HCT116 (cell line): ENCODE results near the gene PPIP5K2. TPM values are rescaled to one million over a fixed set of nuclear protein-coding genes. Genes with fewer than 3 reads are reported as not detected.

Source experiments
- ATAC-seq: fragments of 200-7000 bp; cut with Tn5 transposase; 2 replicates; pipeline ENCODE4 v1.9.1; 2020; ENCODE audit warnings: mild to moderate bottlenecking, moderate library complexity
- BruUV-seq: library from RNA; stranded (reverse); fragments of 400-500 nt; replicated peaks from 2 replicates; lab custom pipeline; 2021; lab: Mats Ljungman, UMichigan
- CTCF ChIA-PET: fragments of 300-600 bp; sonication (Branson Sonifier 250); formaldehyde crosslinking; loops from one replicate; lab custom pipeline; 2021; ENCODE audit warnings: antibody characterized with exemption; lab: Charles Lee
- POLR2A ChIA-PET: fragments of 300-600, 350-600 bp; sonication (Branson Sonifier 250); formaldehyde crosslinking; loops from one replicate; lab custom pipeline; 2021; ENCODE audit warnings: antibody characterized with exemption; lab: Charles Lee
- RAD21 ChIA-PET, 2 experiments: fragments of 300-600 bp; sonication (Branson Sonifier 250); formaldehyde crosslinking; loops; one replicate each; lab custom pipeline; 2023; ENCODE audit warnings: low total read pairs in 2 of 2; ENCODE audit not compliant: uncharacterized antibody in 2 of 2, unreplicated experiment in 2 of 2, low non-redundant PET in 1 of 2; lab: Charles Lee
- DNase-seq: peaks from one replicate; pipeline ENCODE4 v3.0.0-alpha.2; 2010; ENCODE audit warnings: low read depth, low spot score
- H2AFZ ChIP-seq: fragments of 200-600 bp; shearing (Covaris generic), sonication (generic); 2 replicates; pipeline ENCODE4 v1.6.1; 2017; ENCODE audit warnings: low read depth, mixed run types, mixed read lengths, antibody characterized with exemption, low read length; ENCODE audit not compliant: poor library complexity, severe bottlenecking
- H3K27ac ChIP-seq: 2 replicates; pipeline ENCODE4 v1.5.1; 2012; ENCODE audit warnings: low read depth, low read length
- H3K27me3 ChIP-seq: fragments of 200-600 bp; sonication (generic); 2 replicates; pipeline ENCODE4 v1.6.1; 2016; ENCODE audit warnings: mixed run types, low read length, mixed read lengths; ENCODE audit not compliant: insufficient read depth
- H3K36me3 ChIP-seq, 2 experiments: fragments of 200-500 bp in 1 of 2; fragments of 200-600 bp in 1 of 2; sonication (Bioruptor generic) in 1 of 2; sonication (generic) in 1 of 2; 2 replicates each; pipeline versions ENCODE4 v1.5.1 to v1.6.1; 2014 to 2016; ENCODE audit warnings: low read length in 2 of 2, inconsistent platforms in 1 of 2, mixed read lengths in 1 of 2, mixed run types in 1 of 2; ENCODE audit not compliant: insufficient read depth in 2 of 2, control insufficient read depth in 1 of 2
- H3K4me1 ChIP-seq, 2 experiments: fragments of 200-600 bp in 1 of 2; sonication (generic) in 1 of 2; 2 replicates each; pipeline versions ENCODE4 v1.5.1 to v1.6.1; 2012 to 2017; ENCODE audit warnings: low read length in 2 of 2, inconsistent platforms in 1 of 2, mild to moderate bottlenecking in 1 of 2, mixed read lengths in 1 of 2, mixed run types in 1 of 2, moderate library complexity in 1 of 2; ENCODE audit not compliant: insufficient read depth in 2 of 2, control insufficient read depth in 1 of 2
- H3K4me2 ChIP-seq: fragments of 200-600 bp; sonication (generic); 2 replicates; pipeline ENCODE4 v1.6.1; 2017; ENCODE audit warnings: mixed run types, low read length, mixed read lengths
- H3K4me3 ChIP-seq, 2 experiments: fragments of 200-600 bp in 1 of 2; sonication (generic) in 1 of 2; replicated peaks in 1 of 2; 2 replicates each; pipeline ENCODE4 v1.5.1; 2011 to 2016; ENCODE audit warnings: low read length in 2 of 2, control low read depth in 1 of 2, low read depth in 1 of 2, mild to moderate bottlenecking in 1 of 2, mixed read lengths in 1 of 2, mixed run types in 1 of 2
- H3K79me2 ChIP-seq: fragments of 200-600 bp; sonication (generic); 2 replicates; pipeline ENCODE4 v1.6.1; 2017; ENCODE audit warnings: mild to moderate bottlenecking, mixed run types, low read length, moderate library complexity, mixed read lengths; ENCODE audit not compliant: insufficient read depth
- H3K9ac ChIP-seq: fragments of 200-600 bp; sonication (generic); 2 replicates; pipeline ENCODE4 v1.6.1; 2016; ENCODE audit warnings: low read length, mixed read lengths
- H3K9me2 ChIP-seq: fragments of 200-600 bp; sonication (generic), shearing (Covaris generic); 2 replicates; pipeline ENCODE4 v1.6.1; 2017; ENCODE audit warnings: mixed run types, mild to moderate bottlenecking, moderate library complexity; ENCODE audit not compliant: insufficient read depth
- H3K9me3 ChIP-seq, 2 experiments: fragments of 200-500 bp in 1 of 2; fragments of 200-600 bp in 1 of 2; sonication (Bioruptor generic) in 1 of 2; sonication (generic) in 1 of 2; 2 replicates each; pipeline ENCODE4 v1.6.1; 2014 to 2017; ENCODE audit warnings: low read length in 2 of 2, mixed read lengths in 2 of 2, inconsistent platforms in 1 of 2, low read depth in 1 of 2, mild to moderate bottlenecking in 1 of 2, mixed run types in 1 of 2, moderate library complexity in 1 of 2; ENCODE audit not compliant: control insufficient read depth in 1 of 2, insufficient read depth in 1 of 2
- H4K20me1 ChIP-seq: fragments of 200-600 bp; sonication (generic), shearing (Covaris generic); 2 replicates; pipeline ENCODE4 v1.6.1; 2017; ENCODE audit warnings: mixed run types, mild to moderate bottlenecking, moderate library complexity; ENCODE audit not compliant: insufficient read depth
- EGR1 ChIP-seq: IDR thresholded peaks from 2 replicates; pipeline ENCODE4 v1.6.1; 2012; ENCODE audit warnings: low read depth
- FOSL1 ChIP-seq: IDR thresholded peaks from 2 replicates; pipeline ENCODE4 v1.6.1; 2012; ENCODE audit warnings: low read depth
- POLR2A ChIP-seq: IDR thresholded peaks from 2 replicates; pipeline ENCODE4 v1.7.0; 2011; ENCODE audit warnings: borderline replicate concordance; ENCODE audit not compliant: insufficient read depth, insufficient read length; ENCODE audit errors: extremely low read depth
- POLR2AphosphoS5 ChIP-seq: IDR thresholded peaks from 2 replicates; pipeline ENCODE4 v1.6.1; 2011; ENCODE audit warnings: mild to moderate bottlenecking, low read depth, low read length, moderate library complexity
- RAD21 ChIP-seq: IDR thresholded peaks from 2 replicates; pipeline ENCODE4 v1.6.1; 2012; ENCODE audit warnings: low read depth, mild to moderate bottlenecking
- SIN3A ChIP-seq: IDR thresholded peaks from 2 replicates; pipeline ENCODE4 v1.6.1; 2012; ENCODE audit warnings: low read depth
- SP1 ChIP-seq: IDR thresholded peaks from 2 replicates; pipeline ENCODE4 v1.6.1; 2012; ENCODE audit warnings: low read depth
- YY1 ChIP-seq: IDR thresholded peaks from 2 replicates; pipeline ENCODE4 v1.6.1; 2011; ENCODE audit warnings: low read length, low read depth, moderate library complexity, mild to moderate bottlenecking; ENCODE audit not compliant: insufficient replicate concordance; ENCODE audit errors: extremely low read depth
- intact Hi-C: fragments of 100-400 bp; cut with micrococcal nuclease; formaldehyde crosslinking; loops from 2 replicates; pipeline ENCODE4 v1.10.0; 2022
- total RNA-seq: library from RNA; stranded (reverse); gene quantifications from one replicate; pipeline ENCODE4 v1.2.1, GENCODE V29; 2021; ENCODE audit not compliant: unreplicated experiment
- TF ChIP-seq, protein P1 (sequence below), 3 experiments: fragments of 200-600 bp in 1 of 3; sonication (generic) in 1 of 3; IDR thresholded peaks in 2 of 3; conservative IDR thresholded peaks in 1 of 3; 2 replicates each; pipeline ENCODE4 v1.5.1; 2012 to 2017; ENCODE audit warnings: low read depth in 2 of 3, low read length in 2 of 3, antibody characterized with exemption in 1 of 3, borderline replicate concordance in 1 of 3, control low read depth in 1 of 3, mild to moderate bottlenecking in 1 of 3, mixed read lengths in 1 of 3, mixed run types in 1 of 3, moderate library complexity in 1 of 3; ENCODE audit not compliant: insufficient read depth in 1 of 3

PPIP5K2 gene
- total RNA-seq, 1 experiment from 2014 or later, result 45.8 TPM

DNA sequence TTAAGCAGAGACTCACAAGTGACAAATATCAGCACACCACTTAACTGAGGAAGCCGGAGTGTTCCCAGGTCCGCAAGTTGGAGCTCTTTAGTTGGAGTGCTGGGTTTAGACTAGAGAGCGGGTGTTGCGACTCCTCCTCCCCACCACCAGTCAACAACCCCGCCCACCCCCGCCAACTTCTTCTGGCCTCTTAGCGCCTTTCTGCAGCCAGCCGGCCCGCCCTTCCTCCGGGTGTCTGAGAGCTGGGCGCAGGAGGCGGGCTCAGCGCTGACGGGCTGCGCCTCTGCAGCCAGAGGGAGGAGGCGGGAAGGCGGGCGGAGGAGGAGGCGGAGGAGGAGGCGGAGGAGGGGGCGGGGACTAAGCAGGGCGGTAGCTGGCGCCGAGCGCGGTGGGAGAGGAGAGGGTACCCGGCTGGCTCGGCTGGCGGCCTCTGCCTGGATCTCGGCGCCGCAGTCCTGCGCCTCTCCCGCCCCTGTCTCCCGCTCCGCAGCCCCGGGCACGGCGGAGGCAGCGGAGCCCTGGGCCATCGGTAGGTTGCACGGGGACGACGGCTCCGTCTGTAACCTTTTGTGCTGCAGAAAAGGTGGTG is 138.4 kb downstream of the PPIP5K2 start, which contains the start of gene MACIR:
TSS of gene MACIR (plus strand) at position 396 of the 589 bp plus-strand sequence. CDS start 17,157 bp downstream, outside the sequence.
- peak; percentile 94 for DNase-seq
- POLR2A ChIA-PET, result interaction anchor here (0.6 to 1.7 kb wide), 8 partner anchors 12 to 1949 kb away, joined by 3 to 8 read pairs (median 4); partner anchors contain the start of genes GIN1 and PPIP5K2
- Histone ChIP-seq H4K20me1 (peaks cover 5% of the 10 kb centered on the region; the same call in 1 of the 2 replicates), H3K36me3 (no peaks in the 10 kb centered on the region), H3K27me3 (no peaks in the 10 kb centered on the region), H3K27ac (peak within 1 kb of the TSS; percentile 89), H3K4me3 (peak within 1 kb of the TSS; percentile 75 to 86), H3K9ac (peak within 1 kb of the TSS; percentile 86), H3K4me1 (peaks cover 3 to 25% of the 10 kb centered on the region in 2 experiments), H3K9me2 (no peaks in the 10 kb centered on the region), H3K79me2 (peaks cover 42% of the 10 kb centered on the region), H3K9me3 (no peaks in the 10 kb centered on the region), H3K4me2 (peak within 1 kb of the TSS; percentile 94), H2AFZ (peak within 1 kb of the TSS; percentile 78)
- RAD21 ChIA-PET, result interaction anchor here (0.6 to 1.3 kb wide), 2 partner anchors 34 to 226 kb away, joined by 4 read pairs; no protein-coding TSS in a partner anchor
- CTCF ChIA-PET, result interaction anchor here (0.7 to 3.8 kb wide), 7 partner anchors 26 to 921 kb away, joined by 3 to 18 read pairs (median 4); no protein-coding TSS in a partner anchor
- intact Hi-C loops, result no loop called here
- no TSS peak for BruUV-seq
- peak; percentile 92 for ATAC-seq
- peak; percentile 64 for TF ChIP-seq POLR2AphosphoS5
- TF ChIP-seq POLR2A, result peak; percentile 84
- peak; percentile 27 for TF ChIP-seq YY1
- no peak for TF ChIP-seq FOSL1
- TF ChIP-seq EGR1, result peak; percentile 90
- TF ChIP-seq SP1, result peak; percentile 63
- no peak for TF ChIP-seq RAD21
- TF ChIP-seq SIN3A, result peak; percentile 60; the same call in 1 of the 2 replicates
- TF ChIP-seq, protein P1, sequence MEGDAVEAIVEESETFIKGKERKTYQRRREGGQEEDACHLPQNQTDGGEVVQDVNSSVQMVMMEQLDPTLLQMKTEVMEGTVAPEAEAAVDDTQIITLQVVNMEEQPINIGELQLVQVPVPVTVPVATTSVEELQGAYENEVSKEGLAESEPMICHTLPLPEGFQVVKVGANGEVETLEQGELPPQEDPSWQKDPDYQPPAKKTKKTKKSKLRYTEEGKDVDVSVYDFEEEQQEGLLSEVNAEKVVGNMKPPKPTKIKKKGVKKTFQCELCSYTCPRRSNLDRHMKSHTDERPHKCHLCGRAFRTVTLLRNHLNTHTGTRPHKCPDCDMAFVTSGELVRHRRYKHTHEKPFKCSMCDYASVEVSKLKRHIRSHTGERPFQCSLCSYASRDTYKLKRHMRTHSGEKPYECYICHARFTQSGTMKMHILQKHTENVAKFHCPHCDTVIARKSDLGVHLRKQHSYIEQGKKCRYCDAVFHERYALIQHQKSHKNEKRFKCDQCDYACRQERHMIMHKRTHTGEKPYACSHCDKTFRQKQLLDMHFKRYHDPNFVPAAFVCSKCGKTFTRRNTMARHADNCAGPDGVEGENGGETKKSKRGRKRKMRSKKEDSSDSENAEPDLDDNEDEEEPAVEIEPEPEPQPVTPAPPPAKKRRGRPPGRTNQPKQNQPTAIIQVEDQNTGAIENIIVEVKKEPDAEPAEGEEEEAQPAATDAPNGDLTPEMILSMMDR (IDR thresholded peaks at IDR 0.05 in 2 of 3, conservative IDR thresholded peaks at IDR 0.05 in 1 of 3; ENCODE audit: borderline replicate concordance in 1 of 3, insufficient read depth in 1 of 3, low read depth in 2 of 3, low read length in 2 of 3), result no peak
